Right lobe of liver (tissue), 4 donors: Measurements from ENCODE around the gene PRKAR2B.

Experiments
- CTCF ChIP-seq, 4 donors: fragments of 200-600 bp in 3 of 4; fragments of 450-650 bp in 1 of 4; IDR thresholded peaks; one replicate each; pipeline versions ENCODE4 v1.5.1 to v1.8.0; 2016 to 2022; ENCODE audit warnings: antibody characterized with exemption in 4 of 4, mild to moderate bottlenecking in 2 of 4
- POLR2A ChIP-seq: fragments of 450-650 bp; IDR thresholded peaks from one replicate; pipeline ENCODE4 v1.6.1; 2017; ENCODE audit warnings: antibody characterized with exemption, mild to moderate bottlenecking
- donor health status: DM: no; HTN: no; CAD: no.
- donor health status: DM: no; HTN: no; CAD: no.
- donor health status: DM: no; HTN: yes; CAD: no.

GRCh38 chr7:107007007-107007891 lies 37.3 kb upstream of the PRKAR2B start:
- TF ChIP-seq CTCF (IDR thresholded peaks at IDR 0.05) = no peak
- no peak for TF ChIP-seq POLR2A
